ENCODE measurements around the gene BRD7.

- TF ChIP-seq, protein P1, sequence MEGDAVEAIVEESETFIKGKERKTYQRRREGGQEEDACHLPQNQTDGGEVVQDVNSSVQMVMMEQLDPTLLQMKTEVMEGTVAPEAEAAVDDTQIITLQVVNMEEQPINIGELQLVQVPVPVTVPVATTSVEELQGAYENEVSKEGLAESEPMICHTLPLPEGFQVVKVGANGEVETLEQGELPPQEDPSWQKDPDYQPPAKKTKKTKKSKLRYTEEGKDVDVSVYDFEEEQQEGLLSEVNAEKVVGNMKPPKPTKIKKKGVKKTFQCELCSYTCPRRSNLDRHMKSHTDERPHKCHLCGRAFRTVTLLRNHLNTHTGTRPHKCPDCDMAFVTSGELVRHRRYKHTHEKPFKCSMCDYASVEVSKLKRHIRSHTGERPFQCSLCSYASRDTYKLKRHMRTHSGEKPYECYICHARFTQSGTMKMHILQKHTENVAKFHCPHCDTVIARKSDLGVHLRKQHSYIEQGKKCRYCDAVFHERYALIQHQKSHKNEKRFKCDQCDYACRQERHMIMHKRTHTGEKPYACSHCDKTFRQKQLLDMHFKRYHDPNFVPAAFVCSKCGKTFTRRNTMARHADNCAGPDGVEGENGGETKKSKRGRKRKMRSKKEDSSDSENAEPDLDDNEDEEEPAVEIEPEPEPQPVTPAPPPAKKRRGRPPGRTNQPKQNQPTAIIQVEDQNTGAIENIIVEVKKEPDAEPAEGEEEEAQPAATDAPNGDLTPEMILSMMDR (IDR thresholded peaks at IDR 0.05 in 4 of 5, conservative IDR thresholded peaks at IDR 0.05 in 1 of 5), result no peak
- TF ChIP-seq POLR2A (IDR thresholded peaks at IDR 0.05), result no peak
Observed at GRCh38 chr16:50310308-50311133, 58.3 kb downstream of the BRD7 start.

Data from gastrocnemius medialis (tissue), 4 donors.